HG03060 (cell line): ENCODE measurements around the gene BLCAP.
"Not testable (repeated sequence)": the region's sequence is repeated elsewhere in the genome, so short reads cannot be mapped to it uniquely, and the experiment has no call there.

ENCODE experiments used
- ATAC-seq: cut with Tn5 transposase; IDR thresholded peaks from one replicate; pipeline ENCODE4 v1.9.1; 2021; ENCODE audit warnings: low read depth, moderate number of reproducible peaks; ENCODE audit not compliant: unreplicated experiment

BLCAP gene

DNA sequence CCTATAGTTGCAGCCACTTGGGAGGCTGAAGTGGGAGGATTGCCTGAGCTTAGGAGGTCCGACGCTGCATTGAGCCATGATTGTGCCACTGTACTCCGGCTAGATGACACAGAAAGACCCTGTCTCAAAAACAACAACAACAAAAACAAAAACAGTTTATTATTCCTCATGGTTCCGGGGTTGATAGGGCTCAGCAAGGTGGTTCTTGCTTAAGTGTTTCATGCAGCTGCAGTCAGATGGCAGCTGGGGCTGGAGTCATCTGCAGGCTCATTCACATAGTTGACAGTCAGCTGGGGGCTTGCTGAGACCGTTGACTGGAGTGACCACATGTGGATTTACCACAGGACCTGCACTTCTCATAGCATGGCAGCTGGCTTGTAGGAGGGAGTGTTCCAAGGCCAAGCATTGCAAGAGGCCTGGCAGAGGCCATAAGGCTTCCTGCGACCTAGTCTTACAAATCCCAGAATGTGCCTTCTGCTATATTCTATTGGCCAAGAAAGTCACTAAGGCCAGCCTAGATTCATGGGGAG lies 35.5 kb downstream of the BLCAP start:
- no peak for ATAC-seq

DNA sequence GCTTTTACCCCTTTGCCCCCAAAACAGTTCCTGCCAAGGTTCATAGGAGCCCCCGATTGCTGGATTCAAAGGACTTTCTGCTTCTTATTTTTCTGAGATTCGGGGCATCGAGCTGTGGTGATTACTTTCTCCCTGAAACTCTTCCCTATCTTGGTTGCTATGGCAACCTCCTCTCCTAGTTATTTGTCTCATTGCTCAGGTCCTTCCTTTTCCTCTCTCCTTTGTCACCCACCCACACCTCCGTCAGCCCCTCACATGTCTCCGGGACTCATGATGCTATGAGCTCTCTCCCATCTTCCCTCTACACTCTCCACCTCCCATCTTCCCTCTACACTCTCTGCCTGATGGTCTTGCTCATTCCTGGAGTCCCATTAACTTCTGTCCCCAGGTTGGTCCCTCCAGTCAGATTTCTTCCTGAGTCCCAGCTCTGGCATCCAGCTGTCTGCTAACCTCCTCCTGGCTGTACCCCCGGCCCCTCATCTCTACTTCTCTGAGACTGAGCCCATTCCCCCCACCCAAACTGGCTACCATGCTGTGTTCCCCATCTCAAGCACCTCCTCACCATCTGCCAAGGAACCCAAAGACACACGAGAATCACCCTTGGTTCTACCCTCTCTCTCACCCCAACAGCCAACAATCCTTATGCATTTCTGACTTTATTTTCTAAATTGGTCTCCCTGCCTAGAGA lies 36.9 kb downstream of the BLCAP start:
- no peak for ATAC-seq

DNA sequence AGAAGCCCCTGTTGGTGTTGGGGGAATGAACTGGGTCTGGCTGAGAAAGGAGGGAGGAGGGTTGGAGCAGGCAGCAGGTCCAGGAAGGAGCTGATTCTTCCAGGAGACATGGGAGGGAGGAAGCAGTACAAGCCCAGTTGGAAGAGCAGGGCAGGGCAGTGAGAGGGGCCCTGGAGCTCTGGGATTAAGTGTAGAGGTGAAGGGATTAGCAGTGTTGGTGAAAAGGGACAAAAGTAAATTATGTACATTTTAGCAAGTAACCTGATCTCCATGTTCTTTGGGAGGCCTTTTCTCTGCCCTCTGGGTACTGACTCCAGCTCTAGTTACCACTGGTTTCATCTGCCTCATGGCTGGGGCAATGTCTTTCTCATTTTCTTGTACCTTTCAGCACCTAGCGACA lies 41.5 kb downstream of the BLCAP start:
- not testable (repeated sequence) for ATAC-seq

DNA sequence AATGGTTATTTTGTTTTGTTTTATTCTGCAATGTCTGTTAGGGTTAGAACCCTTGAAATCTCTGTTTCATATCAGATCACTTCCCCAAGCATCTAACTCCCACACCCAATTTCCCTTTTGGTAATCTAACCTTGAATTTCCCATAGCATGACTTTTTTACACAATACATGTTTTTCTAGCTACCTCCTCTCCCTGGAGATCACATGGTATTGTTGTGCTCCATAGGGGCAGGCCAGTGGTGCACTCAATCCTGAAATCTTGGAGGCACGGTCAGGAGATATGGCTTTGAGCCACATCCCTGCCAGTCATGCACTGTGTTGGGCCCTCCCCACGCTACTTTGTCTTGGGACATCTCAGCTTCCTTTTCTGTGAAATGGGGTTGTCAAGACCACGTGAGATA lies 43.3 kb downstream of the BLCAP start:
- no peak for ATAC-seq

DNA sequence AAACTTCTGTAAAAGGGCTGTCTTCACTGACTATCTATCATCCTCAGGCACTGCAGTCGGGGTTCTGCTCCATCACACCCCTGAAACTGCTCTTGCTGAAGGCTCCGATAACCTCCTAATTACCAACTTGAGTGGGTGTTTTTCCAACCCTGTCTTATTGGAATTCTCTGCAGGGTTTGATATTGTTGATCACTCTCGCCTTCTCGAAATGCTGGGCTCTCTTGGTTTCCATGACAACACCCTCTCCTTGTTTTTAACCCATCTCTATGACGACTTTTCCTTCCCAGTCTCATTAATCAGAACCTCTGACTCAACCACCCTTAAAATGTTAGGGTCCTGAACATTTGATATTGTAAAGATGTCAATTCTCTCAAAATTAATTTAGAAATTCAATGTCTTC lies 46.1 kb downstream of the BLCAP start:
- no peak for ATAC-seq

DNA sequence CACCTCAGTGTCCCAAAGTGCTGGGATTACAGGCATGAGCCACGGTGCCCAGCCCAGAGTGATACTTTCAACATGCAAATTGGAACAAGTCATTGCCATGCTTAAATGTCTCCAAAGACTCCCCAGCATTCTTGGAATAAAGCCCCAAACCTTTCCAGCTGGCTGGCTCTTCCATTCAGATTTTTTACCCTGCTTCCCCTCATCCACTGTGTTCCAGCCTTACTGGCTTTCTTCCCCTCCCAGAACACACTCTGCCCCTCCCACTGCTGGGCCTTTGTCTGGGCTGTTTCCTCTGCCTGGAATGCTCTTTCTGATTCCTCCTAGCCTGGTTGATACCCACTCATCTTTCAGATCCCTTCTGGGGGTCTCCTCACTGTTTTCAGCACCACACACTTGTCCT lies 46.8 kb downstream of the BLCAP start:
- no peak for ATAC-seq

DNA sequence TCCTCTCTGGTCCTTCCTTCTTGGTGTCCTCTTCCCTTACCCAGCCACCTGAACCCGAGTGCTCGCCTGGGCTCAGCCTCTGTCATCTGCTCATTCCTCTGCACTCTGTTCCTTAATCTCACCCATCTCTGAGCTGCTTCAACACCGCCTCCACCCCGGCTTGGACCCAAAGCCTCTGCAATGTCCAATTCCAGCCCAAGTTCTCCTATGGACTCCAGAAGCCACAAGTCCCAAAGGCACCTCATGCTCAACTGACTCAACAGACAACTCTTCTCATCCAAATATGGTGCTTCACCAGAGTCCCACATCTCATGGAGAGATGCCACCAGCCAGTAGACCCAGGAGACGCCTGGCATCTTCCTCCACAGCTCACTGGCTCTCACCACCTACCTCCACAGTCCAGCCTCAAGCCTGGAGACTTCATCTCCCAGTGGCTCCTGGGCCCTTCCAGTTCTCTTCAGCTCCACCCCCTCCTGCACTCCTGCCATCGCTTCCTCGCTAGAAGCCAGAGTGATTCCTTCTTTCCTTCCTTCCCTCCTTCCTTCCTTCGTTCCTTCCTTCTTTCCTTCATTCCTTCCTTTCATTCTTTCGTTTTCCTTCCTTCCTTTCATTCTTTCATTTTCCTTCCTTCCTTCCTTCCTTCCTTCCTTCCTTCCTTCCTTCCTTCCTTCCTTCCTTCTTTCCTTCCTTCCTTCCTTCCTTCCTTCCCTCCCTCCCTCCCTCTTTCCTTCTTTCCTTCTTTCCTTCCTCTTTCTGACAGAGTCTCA lies 47.6 kb downstream of the BLCAP start:
- ATAC-seq = no peak

DNA sequence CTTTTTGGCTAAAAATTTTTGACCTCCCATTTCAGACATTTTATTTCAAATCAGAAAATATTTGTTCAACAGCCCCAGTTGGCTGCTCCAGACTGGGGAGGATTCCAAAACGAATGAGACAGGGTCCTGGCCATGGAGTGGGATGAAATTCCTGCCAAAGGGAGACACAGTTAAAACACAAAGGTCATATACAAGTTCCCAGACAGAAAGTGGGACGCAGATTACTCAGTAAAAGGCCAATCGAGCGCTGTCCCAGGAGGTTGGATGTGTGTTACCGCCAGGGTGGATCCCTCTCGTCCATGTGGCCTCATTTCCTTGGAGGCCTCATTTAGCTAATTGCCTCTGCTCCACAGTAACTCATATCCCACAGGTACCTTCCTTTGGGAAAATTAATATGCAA lies 48.4 kb downstream of the BLCAP start:
- no peak for ATAC-seq

DNA sequence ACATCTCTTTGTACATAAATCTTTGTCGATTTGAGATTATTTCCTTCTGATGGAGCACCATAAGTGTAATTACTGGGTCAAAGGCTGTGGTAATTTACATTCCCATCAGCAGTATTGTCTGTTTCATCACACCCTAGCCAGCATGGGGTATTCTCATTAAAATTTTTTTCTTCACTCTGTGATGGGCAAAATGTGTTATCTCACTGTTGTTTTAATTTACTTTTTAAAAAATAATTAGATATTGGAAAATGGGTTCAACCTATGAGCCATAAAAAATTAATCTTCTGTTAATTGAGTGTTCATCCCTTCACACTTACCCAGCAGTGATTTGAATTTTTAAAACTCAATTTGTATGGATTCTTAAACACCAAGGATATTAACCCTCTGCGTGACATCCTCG lies 50.6 kb downstream of the BLCAP start:
- ATAC-seq = no peak

DNA sequence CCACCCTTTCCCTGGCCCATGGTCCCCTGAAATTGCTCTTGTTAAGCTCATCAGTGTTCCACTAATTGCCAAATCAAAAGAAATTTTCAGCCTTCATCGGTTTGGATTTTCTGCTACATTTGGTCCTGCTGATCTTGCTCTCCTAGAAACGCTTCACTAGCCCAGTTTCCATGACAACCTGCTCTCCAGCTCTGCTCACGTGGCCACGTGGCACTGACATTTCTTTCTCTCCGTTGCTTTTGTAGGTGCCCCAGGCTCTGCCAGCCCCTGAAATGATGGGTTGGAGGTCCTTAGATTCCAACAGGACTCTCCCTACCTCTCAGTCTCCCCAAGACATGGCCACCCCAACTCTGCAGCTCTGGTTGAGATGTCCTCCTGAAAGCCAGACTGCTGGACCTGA lies 52.4 kb downstream of the BLCAP start:
- no peak for ATAC-seq

DNA sequence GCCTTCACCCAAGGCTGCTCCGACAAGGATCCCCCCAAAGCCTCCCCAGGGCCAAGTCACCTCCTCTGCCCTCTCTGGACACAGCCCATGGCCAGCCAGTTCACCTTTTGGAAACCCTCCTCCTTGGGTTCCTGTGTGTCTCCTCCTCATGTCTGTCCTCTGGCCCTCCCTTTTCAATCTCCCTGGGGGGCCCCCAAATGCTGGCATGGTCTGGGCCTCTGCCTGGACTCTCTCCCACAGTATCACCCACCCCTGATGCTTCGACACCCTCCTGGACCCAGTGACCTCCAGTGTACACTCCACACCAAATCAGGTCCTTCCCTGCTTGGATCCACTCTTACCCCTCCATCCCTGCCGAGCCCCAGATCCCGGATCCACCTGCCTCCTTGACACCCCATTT lies 53.3 kb downstream of the BLCAP start:
- no peak for ATAC-seq

DNA sequence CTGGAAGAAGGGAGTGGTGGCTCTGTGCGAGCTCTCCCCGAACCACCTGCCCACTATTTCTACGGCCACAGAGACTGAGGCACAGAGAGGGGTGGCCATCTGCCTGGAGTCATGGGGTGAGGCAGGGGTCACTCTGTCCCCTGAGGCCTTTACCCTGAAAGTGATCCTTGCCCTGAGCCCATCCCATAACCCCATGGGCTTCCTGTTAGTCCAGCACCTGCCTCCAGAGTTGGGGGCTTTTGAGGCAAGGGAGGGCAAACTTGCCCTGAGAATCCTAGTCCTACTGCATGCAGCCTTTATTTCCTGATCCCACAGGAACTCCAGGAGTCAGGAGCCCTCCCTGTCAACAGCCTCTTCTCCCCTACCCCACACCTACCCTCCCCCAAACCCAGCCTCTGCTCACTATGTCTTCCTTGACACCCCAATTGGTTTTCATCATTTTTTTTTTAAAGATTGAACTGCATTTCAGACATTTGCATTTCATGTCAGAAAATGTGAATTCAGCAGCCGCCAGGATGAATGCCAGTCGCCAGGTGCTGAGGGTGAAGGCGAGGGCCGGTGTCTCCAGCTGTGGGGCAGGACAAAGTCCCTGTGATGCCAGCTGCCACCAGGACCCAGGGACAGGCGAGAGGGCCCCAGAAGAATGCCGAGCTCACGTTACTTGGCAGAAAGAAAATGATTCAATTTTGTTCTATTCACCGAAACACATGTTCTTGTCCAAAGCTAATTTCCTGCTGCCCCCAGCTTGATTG lies 54.3 kb downstream of the BLCAP start:
- ATAC-seq = no peak

DNA sequence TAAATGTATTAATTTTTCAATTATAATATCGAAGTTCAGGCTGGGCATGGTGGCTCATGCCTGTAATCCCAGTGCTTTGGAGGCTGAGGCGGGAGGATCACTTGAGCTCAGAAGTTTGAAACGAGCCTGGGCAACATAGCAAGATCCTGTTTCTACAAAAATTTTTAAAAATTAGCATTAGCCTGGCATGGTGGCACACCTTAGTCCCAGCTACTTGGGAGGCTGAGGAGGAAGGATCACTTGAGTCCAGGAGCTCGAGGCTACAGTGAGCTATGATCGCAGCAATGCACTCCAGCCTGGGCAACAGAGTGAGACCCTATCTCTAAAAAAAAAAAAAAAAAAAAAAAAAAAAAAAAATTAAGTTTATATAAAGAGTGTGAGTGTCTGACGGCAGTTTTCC lies 55.2 kb downstream of the BLCAP start:
- ATAC-seq = not testable (repeated sequence)

DNA sequence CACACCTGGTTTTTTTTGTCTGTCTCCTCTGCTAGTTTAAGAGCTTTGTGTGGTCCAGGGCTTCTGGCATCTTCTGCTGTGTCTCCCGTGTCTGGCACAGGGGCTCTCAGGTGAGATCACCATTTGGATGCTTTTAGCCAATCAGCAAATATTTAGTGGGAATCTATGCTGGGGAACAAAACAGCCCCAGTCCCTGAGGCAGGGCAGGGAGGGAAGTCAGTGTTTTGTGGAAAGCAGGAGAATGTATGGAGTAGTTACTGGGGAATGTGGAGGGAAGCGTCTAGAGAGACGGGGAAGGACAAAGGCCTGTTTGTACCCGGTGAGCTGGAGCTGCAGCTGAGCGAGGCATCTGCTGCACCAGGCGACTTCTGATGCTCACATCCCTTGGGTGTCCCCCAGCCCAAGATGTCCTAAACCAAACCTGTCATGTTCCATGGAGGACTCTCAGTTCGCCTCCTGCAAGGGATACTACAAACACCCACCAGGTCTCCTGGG lies 55.9 kb downstream of the BLCAP start:
- ATAC-seq = no peak

DNA sequence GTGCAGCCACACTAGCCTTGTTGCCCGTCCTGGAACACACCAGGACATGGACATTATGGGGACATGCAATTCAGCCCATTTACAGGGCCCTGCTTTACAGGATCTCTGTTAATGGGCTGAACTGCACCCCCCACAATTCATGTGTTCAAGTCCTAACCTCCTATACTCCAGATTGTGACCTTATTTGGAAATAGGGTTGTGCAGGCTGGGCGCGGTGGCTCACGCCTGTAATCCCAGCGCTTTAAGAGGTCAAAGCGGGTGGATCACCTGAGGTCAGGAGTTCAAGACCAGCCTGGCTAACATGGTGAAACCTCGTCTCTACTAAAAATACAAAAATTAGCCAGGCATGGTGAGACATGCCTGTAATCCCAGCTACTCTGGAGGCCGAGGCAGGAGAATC lies 57.5 kb downstream of the BLCAP start:
- ATAC-seq = not testable (repeated sequence)

DNA sequence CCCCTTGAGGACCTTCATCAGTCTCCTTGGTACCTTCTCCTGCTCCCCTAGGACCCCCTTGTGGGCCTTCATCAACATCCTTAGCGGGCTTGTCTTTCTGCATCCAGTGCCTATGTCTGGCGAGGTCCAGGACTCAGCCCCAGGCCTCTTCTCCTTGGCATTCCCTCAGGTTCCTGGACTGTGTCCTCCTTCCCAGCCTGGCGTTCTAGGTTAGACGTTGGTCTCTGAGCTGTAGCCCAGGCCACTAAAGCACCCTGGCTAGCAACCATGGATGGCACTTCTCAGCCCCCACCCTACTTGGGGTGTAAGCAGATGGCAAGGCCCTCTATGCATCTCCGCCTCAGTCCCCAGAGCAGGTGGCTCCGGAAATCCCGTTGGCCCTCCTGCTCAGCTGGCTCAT lies 58.1 kb downstream of the BLCAP start:
- ATAC-seq = no peak

DNA sequence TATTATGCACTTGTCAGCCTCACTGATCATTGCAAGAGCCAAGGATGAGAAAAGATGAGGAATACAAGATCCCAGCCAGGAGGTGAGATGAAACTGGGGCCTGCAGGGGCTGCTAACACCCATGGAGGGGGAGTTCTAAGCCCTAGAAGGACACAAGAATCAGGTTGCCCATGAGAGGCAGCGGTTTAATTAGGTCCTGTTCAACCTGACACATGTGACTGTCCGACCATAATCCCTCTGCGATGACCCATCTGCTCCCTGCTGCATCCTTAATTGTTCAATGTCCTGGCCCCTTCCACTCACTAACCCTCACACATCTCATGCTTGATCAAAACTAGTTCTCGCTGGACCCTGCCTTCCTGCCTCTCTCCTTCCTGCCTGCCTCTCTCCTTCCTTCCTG lies 58.8 kb downstream of the BLCAP start:
- no peak for ATAC-seq
